ENCODE results near the gene ABCB11. TPM values are rescaled to one million over a fixed set of nuclear protein-coding genes. Genes with fewer than 3 reads are reported as not detected.

The ABCB11 gene
- not detected in 2 replicates for total RNA-seq (ENCODE audit: low replicate concordance)

GRCh38 chr2:169031202-169031601, at the start of gene ABCB11:
ABCB11 (minus strand) TSS chr2:169031324; CDS start chr2:169018125, 13,199 bp downstream.

GRCh38 chr2:169069341-169069740, 38.2 kb upstream of the ABCB11 start, which contains the start of gene DHRS9:
DHRS9 (plus strand) TSS chr2:169069563; CDS start chr2:169081582, 12,019 bp downstream.

GRCh38 chr2:168901003-168901402, 130.1 kb downstream of the ABCB11 start, which contains the start of gene G6PC2:
G6PC2 (plus strand) TSS chr2:168901291; CDS start chr2:168901332, 41 bp downstream.

GRCh38 chr2:168890006-168890782, 140.9 kb downstream of the ABCB11 start, which contains the start of gene SPC25:
SPC25 (minus strand) TSS chr2:168890430; CDS start chr2:168889519, 911 bp downstream.

Other genes starting within 250 kb of the ABCB11 start
- 0.08 and 0.23 TPM in 2 replicates for gene NOSTRIN, start 228.7 kb downstream of the ABCB11 start, total RNA-seq (ENCODE audit: low replicate concordance)
- gene SPC25, start 140.9 kb downstream of the ABCB11 start, total RNA-seq (ENCODE audit: low replicate concordance): 0.98 TPM in 1 of 2 replicates, not detected in the other
- gene G6PC2, start 130.0 kb downstream of the ABCB11 start, total RNA-seq (ENCODE audit: low replicate concordance): not detected in 2 replicates
- not detected in 2 replicates for gene DHRS9, start 38.2 kb upstream of the ABCB11 start, total RNA-seq (ENCODE audit: low replicate concordance)